NCI-H1436 (cell line): Measurements from ENCODE around the gene CNTFR.

Source experiments
- DNase-seq: peaks from one replicate; lab custom pipeline; 2025; lab: John Stamatoyannopoulos, UW

CNTFR gene

DNA sequence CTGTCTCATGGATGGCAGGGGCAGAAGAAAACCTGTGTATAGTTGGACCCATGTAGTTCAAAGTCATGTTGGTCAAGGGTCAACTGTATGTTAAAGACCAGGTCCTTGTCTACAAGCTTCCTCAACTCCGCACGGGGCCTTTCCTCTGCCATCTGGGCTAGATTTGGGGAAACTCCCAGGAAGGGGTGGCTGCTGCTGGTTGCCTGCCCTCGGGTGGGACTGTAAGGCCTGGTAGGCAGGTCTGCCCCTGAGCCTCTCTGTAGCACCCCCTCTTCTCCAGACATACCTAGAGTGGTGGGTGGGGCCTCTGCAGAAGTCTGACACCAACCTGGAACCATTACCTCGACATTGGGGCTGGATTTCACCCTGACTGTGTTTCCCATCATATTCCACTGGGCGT lies 82.0 kb downstream of the CNTFR start:
- no peak for DNase-seq

DNA sequence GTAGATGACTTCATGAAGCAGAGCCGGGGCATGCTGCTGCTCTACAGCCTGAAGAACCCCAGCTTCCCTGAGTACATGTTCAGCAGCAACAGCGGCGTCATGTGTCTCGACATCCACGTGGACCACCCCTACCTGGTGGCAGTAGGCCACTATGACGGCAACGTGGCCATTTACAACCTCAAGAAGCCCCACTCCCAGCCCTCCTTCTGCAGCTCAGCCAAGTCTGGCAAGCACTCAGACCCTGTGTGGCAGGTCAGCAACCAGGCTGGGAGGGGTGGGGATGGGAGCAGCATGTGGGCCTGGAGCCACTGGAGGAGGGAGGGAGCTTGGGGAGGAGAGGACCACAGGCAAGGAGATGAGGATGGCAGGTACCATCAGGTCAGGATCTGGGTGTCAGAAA lies 82.9 kb downstream of the CNTFR start:
- DNase-seq: no peak

DNA sequence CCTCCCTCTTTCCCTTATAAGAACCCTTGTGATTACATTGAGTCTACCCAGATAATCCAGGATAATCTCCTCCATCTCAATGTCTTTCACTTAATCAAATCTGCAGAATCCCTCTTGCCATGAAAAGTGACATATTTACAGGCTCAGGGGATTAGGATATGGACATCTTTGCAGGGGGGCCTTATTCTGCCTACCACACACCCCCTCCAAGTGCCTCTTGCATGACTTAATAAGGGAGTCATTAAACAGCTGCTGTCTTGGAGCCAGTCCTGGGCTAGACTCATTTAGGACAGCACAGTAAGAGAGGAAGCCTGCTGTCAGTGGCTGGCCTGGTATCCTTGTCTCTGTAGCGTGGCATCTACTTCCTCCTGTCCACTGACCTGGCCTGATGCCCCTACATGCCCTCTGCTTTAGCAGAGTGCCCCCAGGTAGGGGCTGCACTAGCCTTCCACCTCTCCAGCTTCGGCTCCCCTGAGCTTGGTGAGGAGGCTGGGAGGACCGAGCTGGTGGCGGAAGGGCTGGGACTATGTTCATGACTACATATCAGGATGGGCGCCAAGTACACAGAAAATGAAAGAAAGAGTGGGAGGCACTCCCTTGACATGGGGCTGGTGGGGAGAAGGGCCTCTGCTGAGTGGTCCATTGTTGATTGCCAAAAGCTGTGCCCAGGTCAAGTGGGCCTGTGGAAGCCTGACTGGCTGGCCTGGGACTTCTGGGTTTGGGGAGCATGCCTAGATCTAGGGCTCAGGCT lies 84.0 kb downstream of the CNTFR start:
- no peak for DNase-seq

DNA sequence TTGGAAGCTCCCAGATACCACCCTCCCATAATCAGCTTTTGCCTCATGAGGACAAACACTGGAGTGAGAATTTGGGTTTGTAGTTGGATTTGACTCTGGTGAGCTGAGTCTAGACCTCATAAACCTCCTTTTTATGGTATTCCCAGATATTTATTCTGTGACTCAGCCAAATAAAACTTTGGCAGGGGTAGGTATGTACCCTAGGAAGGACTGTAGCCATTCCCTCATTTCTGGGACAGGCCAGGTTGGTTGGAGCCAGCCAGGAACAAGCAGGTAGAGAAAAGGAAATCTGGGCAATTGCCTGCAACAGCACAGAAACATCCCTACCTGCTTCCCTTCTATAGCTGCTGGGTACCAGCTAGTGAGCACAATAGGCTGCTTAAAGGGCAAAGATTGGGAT lies 86.1 kb downstream of the CNTFR start:
- DNase-seq: no peak

DNA sequence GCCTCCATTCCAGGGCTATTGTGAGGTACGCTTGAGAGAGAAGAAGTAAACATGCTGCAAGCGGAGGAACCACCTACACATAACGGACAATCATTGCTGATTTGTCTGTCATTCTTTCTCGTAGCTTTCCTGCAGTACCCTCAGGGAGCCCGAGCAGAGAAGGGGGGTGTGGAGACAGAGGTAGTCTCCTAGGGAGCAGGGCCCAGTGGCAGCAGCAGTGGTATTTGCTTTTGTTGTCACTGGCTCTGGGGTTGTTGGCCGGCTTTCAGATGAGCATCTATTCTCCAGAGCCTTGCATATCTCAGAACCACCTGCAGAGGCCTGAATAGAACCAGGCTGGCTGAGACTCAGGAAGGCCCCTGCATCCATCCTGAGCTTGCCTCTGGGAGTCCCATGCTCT lies 86.6 kb downstream of the CNTFR start:
- DNase-seq: no peak

DNA sequence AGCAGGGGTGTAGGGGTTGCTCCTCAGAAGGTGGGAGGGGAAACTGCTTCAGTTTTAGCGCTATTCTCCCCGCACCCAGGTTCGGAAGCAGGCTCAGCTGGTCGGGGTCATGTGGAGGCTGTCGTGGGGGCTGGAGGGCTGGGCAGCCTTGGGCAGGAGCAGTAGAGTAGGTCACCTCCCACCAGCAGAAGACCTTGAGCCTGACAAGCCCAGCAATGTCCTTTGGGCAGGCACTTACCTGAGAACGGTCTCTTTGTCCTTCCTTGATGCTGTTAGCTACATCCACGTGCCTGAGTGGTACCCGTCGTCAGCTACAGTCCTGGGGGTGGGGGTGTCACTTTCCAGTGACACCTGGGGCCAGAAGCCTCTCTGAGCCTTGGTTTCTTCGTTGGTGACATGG lies 87.1 kb downstream of the CNTFR start:
- no peak for DNase-seq

DNA sequence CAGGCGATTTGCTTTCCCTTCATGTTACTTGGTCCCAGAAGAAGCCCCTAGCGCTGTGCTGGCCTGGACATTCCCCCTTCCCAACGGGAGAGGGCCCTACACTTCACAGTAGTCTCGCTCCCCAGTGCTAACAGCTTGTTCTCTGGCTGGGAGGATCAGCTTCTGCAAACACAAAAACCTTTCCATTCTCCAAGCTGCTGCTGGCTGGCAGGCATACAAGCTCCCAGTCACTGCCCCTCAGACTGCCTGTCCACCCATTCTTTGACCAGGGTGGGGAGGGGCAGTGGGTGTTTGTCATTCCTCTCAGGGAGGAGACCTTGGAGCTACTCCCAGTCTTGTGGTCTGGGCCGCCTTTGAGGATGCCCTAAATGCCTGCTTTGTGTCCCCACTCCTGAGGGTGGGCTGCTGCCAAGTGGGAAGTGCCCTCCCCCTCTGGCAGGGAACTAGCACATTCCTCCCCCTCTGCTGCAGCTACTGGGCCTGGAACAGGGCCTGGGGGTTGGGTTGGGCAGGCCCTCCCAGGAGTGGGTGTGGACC lies 87.6 kb downstream of the CNTFR start:
- DNase-seq: no peak
